Natural killer cell (primary cell): ENCODE measurements around the gene CTAGE4. TPM values are rescaled to one million over a fixed set of nuclear protein-coding genes. Genes with fewer than 3 reads are reported as not detected.

Experiments used
- total RNA-seq, 4 donors: library from RNA; stranded (reverse); fragments of 120-200 nt in 1 of 4; gene quantifications; one replicate each; pipeline versions ENCODE4 v1.2.3 to v1.2.4, GENCODE V29; 2013 to 2022

CTAGE4 gene
- total RNA-seq, 3 donors from 2014 or later (not counting 1 experiment from before 2014, with no cell fraction given) = 0.33 to 0.40 TPM; not detected in 1

Other genes with a start within 250 kb of the CTAGE4 start
- not detected for gene OR2F2, start 248.2 kb upstream of the CTAGE4 start, total RNA-seq
- gene OR2F1, start 228.6 kb upstream of the CTAGE4 start, total RNA-seq = not detected
- gene OR6B1, start 183.1 kb upstream of the CTAGE4 start, total RNA-seq = not detected
- not detected for gene OR2A5, start 134.5 kb upstream of the CTAGE4 start, total RNA-seq
- gene OR2A25, start 113.7 kb upstream of the CTAGE4 start, total RNA-seq = not detected
- gene OR2A12, start 97.2 kb upstream of the CTAGE4 start, total RNA-seq = not detected
- not detected for gene OR2A2, start 73.9 kb upstream of the CTAGE4 start, total RNA-seq
- not detected for gene OR2A14, start 60.3 kb upstream of the CTAGE4 start, total RNA-seq
- 1 to 10 TPM in 2 of 3 donors, under 1 TPM in 1; 0.50 to 2.4 (median 1.2) TPM for gene ARHGEF35, start 12.4 kb downstream of the CTAGE4 start, total RNA-seq
- gene OR2A42, start 56.1 kb downstream of the CTAGE4 start, total RNA-seq = not detected
- 1 to 10 TPM in 1 of 3 donors, under 1 TPM in 1, not detected in 1; 0.73 to 1.4 TPM for gene OR2A7, start 81.3 kb downstream of the CTAGE4 start, total RNA-seq
- under 1 TPM in 2 of 3 donors, not detected in 1; 0.33 to 0.66 TPM for gene CTAGE8, start 85.8 kb downstream of the CTAGE4 start, total RNA-seq
- gene OR2A1, start 129.0 kb downstream of the CTAGE4 start, total RNA-seq = not detected
- 1 to 10 TPM; 1.2 to 2.1 (median 1.8) TPM for gene ARHGEF5, start 171.9 kb downstream of the CTAGE4 start, total RNA-seq
- not detected for gene NOBOX, start 220.2 kb downstream of the CTAGE4 start, total RNA-seq